GM10266 (cell line): ENCODE results near the gene TLK1.

Experiments used
- DNase-seq: peaks from one replicate; pipeline ENCODE4 v3.0.0; 2012; ENCODE audit errors: extremely low spot score
- TF ChIP-seq, protein P1 (sequence below): IDR thresholded peaks from 2 replicates; pipeline ENCODE4 v1.5.1; 2012; ENCODE audit warnings: mild to moderate bottlenecking, low read depth; ENCODE audit not compliant: control insufficient read depth, insufficient read depth; ENCODE audit errors: missing control alignments

The TLK1 gene

DNA sequence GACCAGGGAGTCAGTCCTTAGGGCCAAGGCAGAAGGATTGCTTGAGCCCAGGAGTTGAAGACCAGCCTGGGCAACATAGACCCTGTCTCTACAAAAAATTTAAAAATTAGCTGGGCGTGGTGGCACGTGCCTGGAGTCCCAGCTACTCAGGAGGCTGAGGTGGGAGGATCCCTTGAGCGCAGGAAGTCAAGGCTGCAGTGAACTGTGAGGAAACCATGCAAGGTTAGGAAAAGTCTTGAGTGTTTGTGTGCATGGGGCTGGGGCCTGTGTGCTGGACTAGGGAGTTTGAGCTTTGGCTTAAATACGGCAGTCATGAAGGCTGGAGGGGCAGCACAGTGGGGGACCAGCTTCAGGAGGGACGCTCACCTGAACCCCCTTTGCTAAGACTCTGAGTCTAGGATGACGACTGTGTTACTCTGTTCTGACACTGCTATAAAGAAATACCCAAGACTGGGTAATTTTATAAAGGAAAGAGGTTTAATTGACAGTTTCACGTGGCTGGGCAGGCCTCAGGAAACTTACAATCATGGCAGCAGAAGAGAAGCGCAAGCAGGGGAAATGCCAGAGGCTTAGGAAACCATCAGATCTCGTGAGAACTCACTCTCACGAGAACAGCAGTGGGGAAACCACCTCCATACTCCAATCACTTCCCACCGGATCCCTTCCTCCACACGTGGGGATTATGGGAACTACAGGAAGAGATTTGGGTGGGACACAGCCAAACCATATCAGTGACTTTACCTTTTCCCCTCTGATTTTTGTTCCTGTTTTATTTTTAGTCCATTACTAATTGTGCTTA lies 192.3 kb downstream of the TLK1 start:
- DNase-seq, result no peak

DNA sequence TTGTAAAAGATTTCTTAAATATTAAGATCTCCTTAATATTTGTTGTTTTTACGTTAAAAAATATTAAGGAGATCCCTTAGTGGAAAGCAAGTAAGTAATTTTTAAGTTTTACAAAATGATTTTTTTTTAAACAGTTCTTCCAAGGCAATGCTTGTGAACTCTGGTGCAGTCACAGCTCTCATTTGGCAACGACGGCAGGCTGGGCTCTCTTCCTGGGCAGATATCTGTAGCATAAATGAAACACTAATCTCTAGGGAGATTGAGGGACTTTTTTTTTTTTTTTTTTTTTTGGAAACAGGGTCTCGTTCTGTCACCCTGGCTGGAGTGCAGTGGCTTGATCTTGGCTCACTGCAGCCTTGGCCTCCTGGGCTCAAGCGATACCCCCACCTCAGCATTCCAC lies 193.1 kb downstream of the TLK1 start:
- DNase-seq, result no peak
- TF ChIP-seq, protein P1, sequence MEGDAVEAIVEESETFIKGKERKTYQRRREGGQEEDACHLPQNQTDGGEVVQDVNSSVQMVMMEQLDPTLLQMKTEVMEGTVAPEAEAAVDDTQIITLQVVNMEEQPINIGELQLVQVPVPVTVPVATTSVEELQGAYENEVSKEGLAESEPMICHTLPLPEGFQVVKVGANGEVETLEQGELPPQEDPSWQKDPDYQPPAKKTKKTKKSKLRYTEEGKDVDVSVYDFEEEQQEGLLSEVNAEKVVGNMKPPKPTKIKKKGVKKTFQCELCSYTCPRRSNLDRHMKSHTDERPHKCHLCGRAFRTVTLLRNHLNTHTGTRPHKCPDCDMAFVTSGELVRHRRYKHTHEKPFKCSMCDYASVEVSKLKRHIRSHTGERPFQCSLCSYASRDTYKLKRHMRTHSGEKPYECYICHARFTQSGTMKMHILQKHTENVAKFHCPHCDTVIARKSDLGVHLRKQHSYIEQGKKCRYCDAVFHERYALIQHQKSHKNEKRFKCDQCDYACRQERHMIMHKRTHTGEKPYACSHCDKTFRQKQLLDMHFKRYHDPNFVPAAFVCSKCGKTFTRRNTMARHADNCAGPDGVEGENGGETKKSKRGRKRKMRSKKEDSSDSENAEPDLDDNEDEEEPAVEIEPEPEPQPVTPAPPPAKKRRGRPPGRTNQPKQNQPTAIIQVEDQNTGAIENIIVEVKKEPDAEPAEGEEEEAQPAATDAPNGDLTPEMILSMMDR, result no peak

More for the DNA sequence above, 192.3 kb downstream of the TLK1 start:
- TF ChIP-seq, protein P1, result no peak

DNA sequence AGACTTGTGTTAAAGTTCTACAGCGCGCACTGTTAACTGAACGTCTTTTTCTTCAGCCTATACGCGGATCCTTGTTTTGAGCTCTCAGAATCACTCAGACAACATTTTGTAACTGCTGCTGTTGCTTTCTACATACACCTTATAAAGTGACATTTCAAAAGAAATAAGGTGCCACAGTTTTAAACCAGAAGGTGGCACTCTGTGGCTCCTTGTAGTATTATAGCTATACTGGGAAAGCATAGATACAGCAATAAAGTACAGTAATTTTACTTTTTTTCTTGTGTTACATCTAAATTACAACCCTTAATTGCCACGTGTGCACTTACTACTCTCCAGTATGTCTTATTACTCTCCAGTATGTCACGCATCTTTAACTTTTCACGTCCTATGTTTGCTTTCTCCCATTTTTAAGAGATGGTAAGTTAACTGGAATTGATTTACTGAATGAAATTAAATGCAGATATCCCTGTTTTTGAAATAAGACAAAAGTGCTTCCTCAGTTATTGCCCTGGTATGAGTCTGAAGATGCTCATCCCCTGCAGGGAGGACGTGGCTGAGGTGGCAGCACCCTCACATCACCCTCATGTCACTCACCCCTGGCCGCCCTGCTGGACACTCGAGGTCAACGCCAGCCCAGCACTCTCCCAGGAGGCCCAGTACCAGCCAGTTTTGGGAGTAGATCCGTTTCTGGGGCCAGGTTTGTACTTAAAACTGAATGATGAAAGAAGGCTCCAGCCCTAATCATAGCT lies 193.9 kb downstream of the TLK1 start:
- no peak for DNase-seq
- TF ChIP-seq, protein P1, result peak; percentile 3

DNA sequence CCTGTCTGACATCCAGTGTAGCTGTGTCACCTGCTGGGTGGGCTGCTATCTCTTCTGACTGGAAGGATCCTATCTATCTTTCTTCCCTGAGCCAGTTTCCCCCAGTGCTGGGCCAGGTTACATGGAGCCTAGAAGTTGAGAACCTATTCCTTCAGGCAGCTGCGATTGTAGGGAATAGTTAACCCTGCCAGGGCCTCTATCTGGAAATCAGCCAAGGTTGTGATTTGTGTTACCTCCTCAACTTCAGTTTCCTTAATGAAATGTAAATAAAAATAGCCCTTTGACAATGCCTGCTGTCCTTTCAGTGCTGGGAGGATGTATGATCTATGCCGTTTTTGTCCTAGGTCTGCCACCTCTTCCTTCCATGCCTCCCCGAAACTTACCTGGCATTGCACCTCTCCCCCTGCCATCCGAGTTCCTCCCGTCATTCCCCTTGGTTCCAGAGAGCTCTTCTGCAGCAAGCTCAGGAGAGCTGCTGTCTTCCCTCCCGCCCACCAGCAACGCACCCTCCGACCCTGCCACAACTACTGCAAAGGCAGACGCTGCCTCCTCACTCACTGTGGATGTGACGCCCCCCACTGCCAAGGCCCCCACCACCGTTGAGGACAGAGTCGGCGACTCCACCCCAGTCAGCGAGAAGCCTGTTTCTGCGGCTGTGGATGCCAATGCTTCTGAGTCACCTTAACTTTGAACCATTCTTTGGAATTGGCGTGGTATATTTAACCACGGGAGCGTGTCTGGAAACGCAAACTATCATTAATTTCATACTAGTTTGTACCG lies 195.1 kb downstream of the TLK1 start:
- no peak for DNase-seq

DNA sequence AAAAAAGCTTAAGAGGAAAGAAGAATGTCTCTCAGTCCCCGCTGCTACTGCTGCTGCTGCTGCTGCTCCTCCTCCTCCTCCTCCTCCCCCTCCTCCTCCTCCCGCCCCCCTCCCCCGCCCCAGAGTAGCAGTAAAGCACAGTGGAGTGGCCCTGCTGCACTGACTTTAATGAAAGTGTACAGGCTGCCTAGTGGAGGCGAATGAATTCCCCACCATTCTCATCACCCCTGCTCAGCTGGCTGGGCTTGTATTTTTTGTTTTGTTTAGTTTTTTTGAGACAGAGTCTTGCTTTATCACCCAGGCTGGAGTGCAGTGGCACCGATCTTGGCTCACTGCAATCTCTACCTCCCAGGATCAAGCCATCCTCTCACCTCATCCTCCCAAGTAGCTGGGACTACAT lies 197.3 kb downstream of the TLK1 start:
- no peak for DNase-seq
- TF ChIP-seq, protein P1, result no peak

More for the DNA sequence above, 195.1 kb downstream of the TLK1 start:
- TF ChIP-seq, protein P1, result no peak

DNA sequence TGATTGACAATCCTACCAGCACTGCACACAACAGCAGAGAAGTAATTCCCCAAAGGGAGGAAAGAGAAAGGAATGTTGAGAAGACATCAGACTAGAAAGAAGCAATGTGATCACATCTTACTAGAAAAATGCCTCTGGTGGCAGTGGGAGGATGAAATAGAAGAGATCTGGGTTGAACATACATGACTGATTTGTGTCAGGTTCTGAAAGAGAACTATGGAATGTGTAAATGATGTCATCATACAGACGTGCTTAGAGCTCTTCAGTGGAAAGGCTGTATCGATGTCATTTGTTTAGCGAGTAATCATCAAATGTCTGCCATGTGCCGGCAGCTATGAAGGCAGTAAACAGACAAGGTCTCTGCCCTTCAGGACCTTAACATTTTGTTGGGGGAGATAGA lies 206.8 kb downstream of the TLK1 start:
- DNase-seq, result no peak
- TF ChIP-seq, protein P1, result no peak

DNA sequence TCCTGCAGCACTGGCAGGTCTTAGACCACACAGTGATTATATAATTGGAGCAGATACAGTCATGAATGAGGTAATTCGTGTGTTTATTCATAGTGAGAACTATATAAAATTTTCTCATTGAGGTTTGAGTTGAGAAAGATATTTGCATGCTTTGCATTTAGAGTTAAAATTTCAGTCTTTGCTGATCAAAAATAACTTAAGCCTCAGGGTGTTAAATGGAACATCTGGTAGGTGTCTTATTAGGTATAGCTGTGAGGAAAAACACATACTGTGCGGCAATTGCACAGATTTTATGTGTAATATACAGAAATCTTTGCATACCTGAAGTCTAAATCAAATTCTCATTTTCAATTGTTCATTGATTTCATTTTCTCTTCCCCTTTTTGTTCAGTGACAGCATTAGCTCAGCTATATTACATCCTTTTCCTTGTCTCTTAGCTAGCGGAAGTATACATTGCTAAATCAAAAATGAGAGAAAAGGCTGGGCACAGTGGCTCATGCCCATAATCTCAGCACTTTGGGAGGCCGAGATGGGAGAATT lies 210.4 kb downstream of the TLK1 start:
- DNase-seq, result peak; percentile 48
- TF ChIP-seq, protein P1, result no peak
